ENCODE measurements around the gene TNNT3.
"Not testable (repeated sequence)": the region's sequence is repeated elsewhere in the genome, so short reads cannot be mapped to it uniquely, and the experiment has no call there.

Gene TNNT3

GRCh38 chr11:1881442-1882264 lies 37.9 kb upstream of the TNNT3 start:
- no peak for DNase-seq (ENCODE audit: low read depth)

- DNase-seq (ENCODE audit: low read depth), result peak; percentile 60
Measured at GRCh38 chr11:1882265-1883238, 37.0 kb upstream of the TNNT3 start.

- DNase-seq (ENCODE audit: low read depth), result no peak
Measured at GRCh38 chr11:1883346-1884302, 35.9 kb upstream of the TNNT3 start.

- DNase-seq (ENCODE audit: low read depth), result no peak
Measured at GRCh38 chr11:1884303-1884700, 35.2 kb upstream of the TNNT3 start.

GRCh38 chr11:1886551-1886950 lies 33.0 kb upstream of the TNNT3 start:
- DNase-seq (ENCODE audit: low read depth), result not testable (repeated sequence)

GRCh38 chr11:1887451-1888346 lies 31.8 kb upstream of the TNNT3 start:
- no peak for DNase-seq (ENCODE audit: low read depth)

GRCh38 chr11:1888347-1888753 lies 31.2 kb upstream of the TNNT3 start:
- no peak for DNase-seq (ENCODE audit: low read depth)

- no peak for DNase-seq (ENCODE audit: low read depth)
Measured at GRCh38 chr11:1888811-1889210, 30.7 kb upstream of the TNNT3 start.

- peak; percentile 47 for DNase-seq (ENCODE audit: low read depth)
Measured at GRCh38 chr11:1889224-1889930, 30.1 kb upstream of the TNNT3 start.

GRCh38 chr11:1889941-1890855 lies 29.3 kb upstream of the TNNT3 start:
- DNase-seq (ENCODE audit: low read depth), result no peak

GRCh38 chr11:1890856-1891830 lies 28.4 kb upstream of the TNNT3 start:
- DNase-seq (ENCODE audit: low read depth), result no peak

- DNase-seq (ENCODE audit: low read depth), result no peak
Measured at GRCh38 chr11:1891831-1892115, 27.7 kb upstream of the TNNT3 start, which contains the start of gene PRR33. Gene PRR33, minus strand, starts transcription at chr11:1891895. Its CDS starts 1,311 bp downstream, at chr11:1890584.

GRCh38 chr11:1892116-1892515 lies 27.4 kb upstream of the TNNT3 start:
- no peak for DNase-seq (ENCODE audit: low read depth)

- DNase-seq (ENCODE audit: low read depth), result no peak
Measured at GRCh38 chr11:1892558-1892957, 26.9 kb upstream of the TNNT3 start.

- no peak for DNase-seq (ENCODE audit: low read depth)
Measured at GRCh38 chr11:1893581-1894359, 25.7 kb upstream of the TNNT3 start.

- DNase-seq (ENCODE audit: low read depth), result no peak
Measured at GRCh38 chr11:1894759-1895158, 24.7 kb upstream of the TNNT3 start.

GRCh38 chr11:1896468-1896867 lies 23.0 kb upstream of the TNNT3 start:
- DNase-seq (ENCODE audit: low read depth), result no peak
